Lung (tissue), 12 donors: ENCODE results near the gene TMEM170A. TPM values are rescaled to one million over a fixed set of nuclear protein-coding genes. Genes with fewer than 3 reads are reported as not detected.

Experiments used
- ATAC-seq: fragments of 200-7000 bp; cut with Tn5 transposase; one replicate; pipeline ENCODE4 v1.9.1; 2020; ENCODE audit warnings: moderate number of reproducible peaks; ENCODE audit not compliant: insufficient read depth, low FRiP score
- DNase-seq, 3 donors: peaks; one replicate each; pipeline ENCODE4 v3.0.0-alpha.2; 2013 to 2017
- H3K27ac ChIP-seq, 2 donors: one replicate each; pipeline ENCODE4 v1.5.1; 2013; ENCODE audit warnings: mild to moderate bottlenecking in 2 of 2, moderate library complexity in 2 of 2, control low read depth in 1 of 2, inconsistent platforms in 1 of 2, low read depth in 1 of 2, low read length in 1 of 2
- H3K27me3 ChIP-seq, 3 donors: one replicate each; pipeline ENCODE4 v1.5.1; 2013; ENCODE audit warnings: low read length in 2 of 3; ENCODE audit not compliant: control insufficient read depth in 3 of 3, insufficient read depth in 3 of 3
- H3K36me3 ChIP-seq, 4 donors: one replicate each; pipeline ENCODE4 v1.5.1; 2013; ENCODE audit warnings: low read length in 4 of 4, mild to moderate bottlenecking in 1 of 4, moderate library complexity in 1 of 4; ENCODE audit not compliant: control insufficient read depth in 4 of 4, insufficient read depth in 4 of 4
- H3K4me1 ChIP-seq, 5 donors: one replicate each; pipeline ENCODE4 v1.5.1; 2013; ENCODE audit warnings: low read length in 5 of 5, mild to moderate bottlenecking in 2 of 5, moderate library complexity in 1 of 5; ENCODE audit not compliant: control insufficient read depth in 5 of 5, insufficient read depth in 5 of 5
- H3K4me3 ChIP-seq: one replicate; pipeline ENCODE4 v1.5.1; 2013; ENCODE audit warnings: mild to moderate bottlenecking, control low read depth, moderate library complexity
- H3K9ac ChIP-seq, 2 donors: one replicate each; pipeline ENCODE4 v1.5.1; 2013; ENCODE audit warnings: low read length in 2 of 2, control low read depth in 1 of 2; ENCODE audit not compliant: insufficient read depth in 1 of 2
- H3K9me3 ChIP-seq, 4 donors: one replicate each; pipeline ENCODE4 v1.5.1; 2013; ENCODE audit warnings: low read length in 3 of 4, mild to moderate bottlenecking in 1 of 4, moderate library complexity in 1 of 4; ENCODE audit not compliant: control insufficient read depth in 4 of 4, insufficient read depth in 3 of 4
- CTCF ChIP-seq: IDR thresholded peaks from 2 replicates; pipeline ENCODE4 v1.5.1; 2012; ENCODE audit warnings: mild to moderate bottlenecking; ENCODE audit errors: control extremely low read depth, extremely low read depth
- WGBS, 2 donors: extraction: QIAGEN DNeasy Blood & Tissue Kit; methylation state at CpG; one replicate each; pipeline ENCODE4 v1.1.7; 2013; 5-methylcytosine and 5-hydroxymethylcytosine counted together
- polyA plus RNA-seq, 2 donors: library from polyadenylated mRNA; stranded (reverse); fragments of 200-250 nt; gene quantifications; one replicate each; pipeline ENCODE4 v1.2.1, GENCODE V29; 2013
- total RNA-seq, 2 donors: library from RNA; depleted of rRNA in 1 of 2; stranded (reverse); fragments of >200 nt in 1 of 2; gene quantifications; one replicate each; pipeline ENCODE4 v1.2.1, GENCODE V29; 2014 to 2021
- donor health status: control.
- donor health status: control.
- donor health status: Bipolar disorder and iron deficiency.
- donor health status: healthy.
- donor health status: DM: yes; HTN: yes; CAD: no.

TMEM170A gene
- total and polyA plus RNA-seq, 4 donors = 8.2 to 37.9 (median 15.2) TPM

GRCh38 chr16:75416904-75417565, 47.5 kb downstream of the TMEM170A start:
- ATAC-seq (no peak), DNase-seq (no peak)
- Histone ChIP-seq H3K4me3 (no peak overlapping the region), H3K4me1 (peaks cover 0 to 21% (median 7%) of the 10 kb centered on the region in 5 donors), H3K27me3 (no peaks in the 10 kb centered on the region), H3K27ac (no peak overlapping the region), H3K9ac (no peak overlapping the region), H3K36me3 (peaks cover 0 to 5% (median 3%) of the 10 kb centered on the region in 4 donors), H3K9me3 (no peaks in the 10 kb centered on the region)
- 39 to 91% methylated on average over 2 of the region's 2 CpGs for WGBS, 2 donors
- TF ChIP-seq CTCF = no peak

GRCh38 chr16:75415169-75415905, 49.2 kb downstream of the TMEM170A start:
- Histone ChIP-seq H3K36me3 (peaks cover 3 to 13% (median 7%) of the 10 kb centered on the region in 4 donors), H3K27ac (no peak overlapping the region)
- no peak for TF ChIP-seq CTCF

GRCh38 chr16:75413951-75414350, 50.5 kb downstream of the TMEM170A start:
- no peak overlapping the region for H3K9ac ChIP-seq
- peaks cover 0 to 15% (median 4%) of the 10 kb centered on the region in 5 donors for H3K4me1 ChIP-seq
- TF ChIP-seq CTCF = no peak
- ATAC-seq (no peak), DNase-seq (no peak)
- no peak overlapping the region for H3K27ac ChIP-seq
- no peaks in the 10 kb centered on the region for H3K27me3 ChIP-seq
- WGBS, 2 donors = 74 to 78% methylated on average over 2 of the region's 2 CpGs
- H3K36me3 ChIP-seq = peaks cover 3 to 13% (median 7%) of the 10 kb centered on the region in 4 donors
- H3K4me3 ChIP-seq = no peak overlapping the region
- no peaks in the 10 kb centered on the region for H3K9me3 ChIP-seq

More at GRCh38 chr16:75415169-75415905, 49.2 kb downstream of the TMEM170A start:
- Histone ChIP-seq H3K27me3 (no peaks in the 10 kb centered on the region), H3K4me1 (peaks cover 0 to 15% (median 6%) of the 10 kb centered on the region in 5 donors), H3K9me3 (no peaks in the 10 kb centered on the region), H3K9ac (no peak overlapping the region), H3K4me3 (no peak overlapping the region)
- DNase-seq = no peak
- WGBS, 2 donors = 79 to 85% methylated on average over 4 of the region's 4 CpGs
- ATAC-seq = no peak
